ENCODE data around the gene PHF19. TPM values are rescaled to one million over a fixed set of nuclear protein-coding genes. Genes with fewer than 3 reads are reported as not detected.

PHF19 gene
- total and polyA plus RNA-seq, 10 of the 15 experiments (the other 5 are each of a cell fraction or from before 2014, with no cell fraction given), result 26.0 to 133 (median 87.7) TPM

DNA sequence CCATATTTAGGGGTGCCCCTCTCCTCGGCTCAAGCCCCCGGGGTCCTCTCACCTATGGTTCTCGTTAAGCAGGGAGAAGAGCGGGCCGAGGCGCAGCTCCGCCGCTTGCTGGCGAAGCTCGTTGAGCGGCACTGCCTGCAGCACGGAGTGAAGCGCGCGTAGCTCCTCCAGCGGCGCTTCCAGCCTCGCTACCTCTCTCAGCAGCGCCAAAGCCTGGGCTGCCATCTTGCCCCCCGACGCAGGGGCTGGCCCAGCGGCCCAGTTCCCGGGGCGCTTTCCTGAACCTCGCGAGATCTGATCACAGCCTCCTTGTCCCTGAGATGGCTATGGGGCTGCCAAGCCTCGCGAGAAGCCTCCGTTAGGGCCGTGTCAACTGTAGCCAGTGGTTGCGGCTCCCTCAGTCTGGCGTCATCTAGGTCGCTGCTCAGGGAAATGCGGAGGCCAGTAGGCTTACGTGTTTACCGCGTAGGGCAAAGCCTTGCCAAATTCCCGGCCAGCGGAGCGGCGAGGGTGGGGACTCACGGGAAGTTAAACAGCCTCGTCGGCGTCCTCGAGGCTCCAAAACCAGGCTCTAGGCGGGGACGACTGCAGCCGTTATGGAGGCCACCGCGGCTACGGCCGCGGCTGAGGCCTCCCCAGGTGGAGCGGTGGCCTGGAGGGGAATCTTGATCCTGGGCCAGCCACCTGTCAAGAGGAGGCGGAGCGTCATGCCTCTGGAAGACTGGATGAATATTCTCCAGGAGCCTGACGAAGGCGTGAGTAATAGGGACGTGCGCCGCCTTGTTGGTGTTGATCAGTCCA is 34.1 kb downstream of the PHF19 start, which contains the start of gene PSMD5 (continued):
- TF ChIP-seq HSF1 (IDR thresholded peaks at IDR 0.05; ENCODE audit: low read depth, low read length) (no peak), RELA (IDR thresholded peaks at IDR 0.05; ENCODE audit: borderline replicate concordance, partially characterized antibody) (no peak), ZNF622 (IDR thresholded peaks at IDR 0.05) (no peak), E2F8 (IDR thresholded peaks at IDR 0.05; ENCODE audit: low read depth, partially characterized antibody) (no peak), BCL11A (IDR thresholded peaks at IDR 0.05; ENCODE audit: low read depth, low read length) (no peak), CBFB (IDR thresholded peaks at IDR 0.05; ENCODE audit: low read depth) (peak; percentile 100), MYC (IDR thresholded peaks at IDR 0.05; ENCODE audit: insufficient read depth, insufficient read length, insufficient replicate concordance, low read length, severe bottlenecking) (no peak), PKNOX1 (IDR thresholded peaks at IDR 0.05) (peak; percentile 67; the same call in 1 of the 2 replicates), CHD4 (IDR thresholded peaks at IDR 0.05) (no peak), RB1 (IDR thresholded peaks at IDR 0.05; ENCODE audit: borderline replicate concordance) (no peak), RFX5 (IDR thresholded peaks at IDR 0.05; ENCODE audit: low read depth, low read length) (peak; percentile 46; the same call in 1 of the 2 replicates), POLR2AphosphoS5 (IDR thresholded peaks at IDR 0.05; ENCODE audit: low read length) (peak; percentile 95), NR2F1 (conservative IDR thresholded peaks at IDR 0.05) (0 out of 2 replicates have a peak, but pooled peaks have one; percentile 31)
- TF ChIP-seq, protein P1, sequence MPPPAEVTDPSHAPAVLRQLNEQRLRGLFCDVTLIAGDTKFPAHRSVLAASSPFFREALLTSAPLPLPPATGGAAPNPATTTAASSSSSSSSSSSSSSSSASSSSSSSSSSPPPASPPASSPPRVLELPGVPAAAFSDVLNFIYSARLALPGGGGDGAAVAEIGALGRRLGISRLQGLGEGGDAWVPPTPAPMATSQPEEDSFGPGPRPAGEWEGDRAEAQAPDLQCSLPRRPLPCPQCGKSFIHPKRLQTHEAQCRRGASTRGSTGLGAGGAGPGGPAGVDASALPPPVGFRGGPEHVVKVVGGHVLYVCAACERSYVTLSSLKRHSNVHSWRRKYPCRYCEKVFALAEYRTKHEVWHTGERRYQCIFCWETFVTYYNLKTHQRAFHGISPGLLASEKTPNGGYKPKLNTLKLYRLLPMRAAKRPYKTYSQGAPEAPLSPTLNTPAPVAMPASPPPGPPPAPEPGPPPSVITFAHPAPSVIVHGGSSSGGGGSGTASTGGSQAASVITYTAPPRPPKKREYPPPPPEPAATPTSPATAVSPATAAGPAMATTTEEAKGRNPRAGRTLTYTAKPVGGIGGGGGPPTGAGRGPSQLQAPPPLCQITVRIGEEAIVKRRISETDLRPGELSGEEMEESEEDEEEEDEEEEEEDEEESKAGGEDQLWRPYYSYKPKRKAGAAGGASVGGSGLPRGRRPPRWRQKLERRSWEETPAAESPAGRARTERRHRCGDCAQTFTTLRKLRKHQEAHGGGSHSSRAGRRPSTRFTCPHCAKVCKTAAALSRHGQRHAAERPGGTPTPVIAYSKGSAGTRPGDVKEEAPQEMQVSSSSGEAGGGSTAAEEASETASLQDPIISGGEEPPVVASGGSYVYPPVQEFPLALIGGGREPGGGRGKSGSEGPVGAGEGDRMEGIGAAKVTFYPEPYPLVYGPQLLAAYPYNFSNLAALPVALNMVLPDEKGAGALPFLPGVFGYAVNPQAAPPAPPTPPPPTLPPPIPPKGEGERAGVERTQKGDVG (CRISPR knock-in tag; IDR thresholded peaks at IDR 0.05), result no peak
- TF ChIP-seq, protein P2, sequence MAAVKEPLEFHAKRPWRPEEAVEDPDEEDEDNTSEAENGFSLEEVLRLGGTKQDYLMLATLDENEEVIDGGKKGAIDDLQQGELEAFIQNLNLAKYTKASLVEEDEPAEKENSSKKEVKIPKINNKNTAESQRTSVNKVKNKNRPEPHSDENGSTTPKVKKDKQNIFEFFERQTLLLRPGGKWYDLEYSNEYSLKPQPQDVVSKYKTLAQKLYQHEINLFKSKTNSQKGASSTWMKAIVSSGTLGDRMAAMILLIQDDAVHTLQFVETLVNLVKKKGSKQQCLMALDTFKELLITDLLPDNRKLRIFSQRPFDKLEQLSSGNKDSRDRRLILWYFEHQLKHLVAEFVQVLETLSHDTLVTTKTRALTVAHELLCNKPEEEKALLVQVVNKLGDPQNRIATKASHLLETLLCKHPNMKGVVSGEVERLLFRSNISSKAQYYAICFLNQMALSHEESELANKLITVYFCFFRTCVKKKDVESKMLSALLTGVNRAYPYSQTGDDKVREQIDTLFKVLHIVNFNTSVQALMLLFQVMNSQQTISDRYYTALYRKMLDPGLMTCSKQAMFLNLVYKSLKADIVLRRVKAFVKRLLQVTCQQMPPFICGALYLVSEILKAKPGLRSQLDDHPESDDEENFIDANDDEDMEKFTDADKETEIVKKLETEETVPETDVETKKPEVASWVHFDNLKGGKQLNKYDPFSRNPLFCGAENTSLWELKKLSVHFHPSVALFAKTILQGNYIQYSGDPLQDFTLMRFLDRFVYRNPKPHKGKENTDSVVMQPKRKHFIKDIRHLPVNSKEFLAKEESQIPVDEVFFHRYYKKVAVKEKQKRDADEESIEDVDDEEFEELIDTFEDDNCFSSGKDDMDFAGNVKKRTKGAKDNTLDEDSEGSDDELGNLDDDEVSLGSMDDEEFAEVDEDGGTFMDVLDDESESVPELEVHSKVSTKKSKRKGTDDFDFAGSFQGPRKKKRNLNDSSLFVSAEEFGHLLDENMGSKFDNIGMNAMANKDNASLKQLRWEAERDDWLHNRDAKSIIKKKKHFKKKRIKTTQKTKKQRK (IDR thresholded peaks at IDR 0.05; ENCODE audit: low read depth, low read length), result no peak

All from GM12878 (cell line).